Loucy (cell line): ENCODE data around the gene NSDHL.

ENCODE experiments used
- EZH2phosphoT487 ChIP-seq: fragments of 200-600 bp; IDR thresholded peaks from 2 replicates; pipeline ENCODE4 v1.6.1; 2018; ENCODE audit warnings: antibody characterized with exemption, mild to moderate bottlenecking, moderate library complexity, borderline replicate concordance
- TF ChIP-seq, protein P1 (sequence below): fragments of 200-600 bp; sonication (generic); conservative IDR thresholded peaks from 2 replicates; pipeline ENCODE4 v1.5.1; 2014; ENCODE audit warnings: mild to moderate bottlenecking, antibody characterized with exemption, low read length

DNA sequence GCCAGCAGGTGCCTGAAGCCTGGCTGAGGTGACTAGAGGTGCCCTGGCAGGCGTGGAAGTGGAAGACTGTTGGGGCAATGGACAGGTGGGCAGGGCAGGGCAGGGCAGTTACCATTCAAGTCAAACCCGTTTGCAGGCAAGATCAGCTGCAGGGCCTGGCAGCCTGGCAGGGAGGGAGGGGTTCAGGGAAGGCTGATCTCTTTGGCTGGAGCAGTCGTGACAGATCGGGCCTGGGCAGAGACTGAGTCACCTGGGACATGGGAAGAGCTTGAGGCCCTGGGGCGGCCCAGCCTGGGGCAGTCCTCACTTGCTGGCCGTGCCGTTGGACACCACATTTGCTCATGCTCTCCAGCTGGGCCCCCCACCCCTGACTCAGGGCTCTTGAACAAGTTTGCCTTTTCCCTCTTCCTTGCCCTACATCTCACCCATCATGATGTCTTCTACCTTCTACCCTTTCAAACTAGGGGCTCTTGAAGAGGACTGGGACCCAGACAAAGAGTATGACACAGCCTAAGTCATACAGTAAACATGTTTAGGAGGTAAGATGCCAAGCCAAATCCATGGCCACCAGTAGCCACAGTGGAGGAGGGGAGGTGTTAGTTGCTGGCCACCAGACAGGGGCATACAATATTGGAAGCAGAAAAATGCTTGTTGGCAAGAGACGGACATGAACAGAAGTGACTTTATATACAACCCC lies 65.0 kb downstream of the NSDHL start:
- TF ChIP-seq, protein P1, sequence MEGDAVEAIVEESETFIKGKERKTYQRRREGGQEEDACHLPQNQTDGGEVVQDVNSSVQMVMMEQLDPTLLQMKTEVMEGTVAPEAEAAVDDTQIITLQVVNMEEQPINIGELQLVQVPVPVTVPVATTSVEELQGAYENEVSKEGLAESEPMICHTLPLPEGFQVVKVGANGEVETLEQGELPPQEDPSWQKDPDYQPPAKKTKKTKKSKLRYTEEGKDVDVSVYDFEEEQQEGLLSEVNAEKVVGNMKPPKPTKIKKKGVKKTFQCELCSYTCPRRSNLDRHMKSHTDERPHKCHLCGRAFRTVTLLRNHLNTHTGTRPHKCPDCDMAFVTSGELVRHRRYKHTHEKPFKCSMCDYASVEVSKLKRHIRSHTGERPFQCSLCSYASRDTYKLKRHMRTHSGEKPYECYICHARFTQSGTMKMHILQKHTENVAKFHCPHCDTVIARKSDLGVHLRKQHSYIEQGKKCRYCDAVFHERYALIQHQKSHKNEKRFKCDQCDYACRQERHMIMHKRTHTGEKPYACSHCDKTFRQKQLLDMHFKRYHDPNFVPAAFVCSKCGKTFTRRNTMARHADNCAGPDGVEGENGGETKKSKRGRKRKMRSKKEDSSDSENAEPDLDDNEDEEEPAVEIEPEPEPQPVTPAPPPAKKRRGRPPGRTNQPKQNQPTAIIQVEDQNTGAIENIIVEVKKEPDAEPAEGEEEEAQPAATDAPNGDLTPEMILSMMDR: no peak
- TF ChIP-seq EZH2phosphoT487: no peak
